SK-N-SH (cell line): ENCODE measurements around the gene CCDC81. TPM values are rescaled to one million over a fixed set of nuclear protein-coding genes. Genes with fewer than 3 reads are reported as not detected.

Source experiments
- CTCF ChIA-PET: fragments of 300-600, 350-600 bp; formaldehyde crosslinking; extraction: SDS; loops from one replicate; lab custom pipeline; 2021; lab: Yijun Ruan, JAX
- POLR2A ChIA-PET: fragments of 350-600 bp; sonication (Branson Sonifier 250); formaldehyde crosslinking; extraction: SDS; loops from one replicate; lab custom pipeline; 2020; ENCODE audit warnings: antibody characterized with exemption, inconsistent platforms; lab: Yijun Ruan, JAX
- DNase-seq: peaks from one replicate; pipeline ENCODE4 v3.0.0; 2012
- H2AFZ ChIP-seq: fragments of 200-600 bp; sonication (generic); 2 replicates; pipeline ENCODE4 v1.8.1; 2016; ENCODE audit warnings: antibody characterized with exemption, mild to moderate bottlenecking, low read depth
- H3F3A ChIP-seq: fragments of 200-600 bp; sonication (generic); replicated peaks from 2 replicates; pipeline ENCODE3; 2016; ENCODE audit warnings: antibody characterized with exemption, mild to moderate bottlenecking; ENCODE audit not compliant: insufficient read depth
- H3K27ac ChIP-seq, 2 experiments: fragments of 200-500 bp in 1 of 2; fragments of 200-600 bp in 1 of 2; sonication (Bioruptor generic) in 1 of 2; sonication (generic), shearing (Covaris generic) in 1 of 2; 2 replicates each; pipeline versions ENCODE4 v1.5.1 to v1.6.1; 2014 to 2016; ENCODE audit warnings: low read depth in 2 of 2, inconsistent platforms in 1 of 2, low read length in 1 of 2, mild to moderate bottlenecking in 1 of 2, mixed read lengths in 1 of 2
- H3K27me3 ChIP-seq: fragments of 200-600 bp; sonication (generic), shearing (Covaris generic); 2 replicates; pipeline ENCODE4 v1.6.1; 2016; ENCODE audit warnings: mixed run types; ENCODE audit not compliant: insufficient read depth
- H3K36me3 ChIP-seq, 2 experiments: fragments of 200-500 bp in 1 of 2; fragments of 200-600 bp in 1 of 2; sonication (Bioruptor generic) in 1 of 2; sonication (generic) in 1 of 2; replicated peaks in 1 of 2; 2 replicates each; pipeline versions ENCODE3 to v1.5.1; 2014 to 2016; ENCODE audit warnings: low read length in 1 of 2, mild to moderate bottlenecking in 1 of 2; ENCODE audit not compliant: insufficient read depth in 2 of 2, control insufficient read depth in 1 of 2
- H3K4me1 ChIP-seq, 2 experiments: fragments of 200-500 bp in 1 of 2; fragments of 200-600 bp in 1 of 2; sonication (Bioruptor generic) in 1 of 2; sonication (generic), shearing (Covaris generic) in 1 of 2; 2 replicates each; pipeline versions ENCODE4 v1.5.1 to v1.6.1; 2014 to 2016; ENCODE audit warnings: low read depth in 1 of 2, low read length in 1 of 2, mixed run types in 1 of 2; ENCODE audit not compliant: insufficient read depth in 2 of 2, control insufficient read depth in 1 of 2
- H3K4me2 ChIP-seq: fragments of 200-600 bp; sonication (generic), shearing (Covaris generic); 2 replicates; pipeline ENCODE4 v1.6.1; 2017; ENCODE audit warnings: mixed run types
- H3K4me3 ChIP-seq, 2 experiments: fragments of 200-500 bp in 1 of 2; fragments of 200-600 bp in 1 of 2; sonication (Bioruptor generic) in 1 of 2; sonication (generic), shearing (Covaris generic) in 1 of 2; 2 replicates each; pipeline versions ENCODE4 v1.5.1 to v1.8.1; 2014 to 2016; ENCODE audit warnings: low read depth in 2 of 2, inconsistent platforms in 1 of 2, low read length in 1 of 2, mild to moderate bottlenecking in 1 of 2, mixed read lengths in 1 of 2, moderate library complexity in 1 of 2
- H3K79me2 ChIP-seq: fragments of 200-600 bp; sonication (generic); 2 replicates; pipeline ENCODE4 v1.8.1; 2017; ENCODE audit warnings: mild to moderate bottlenecking; ENCODE audit not compliant: insufficient read depth
- H3K9ac ChIP-seq: fragments of 200-600 bp; sonication (generic); 2 replicates; pipeline ENCODE4 v1.6.1; 2017; ENCODE audit warnings: mixed run types
- H3K9me2 ChIP-seq: fragments of 200-600 bp; sonication (generic); 2 replicates; pipeline ENCODE4 v1.6.1; 2017; ENCODE audit warnings: mixed run types
- H3K9me3 ChIP-seq: fragments of 200-600 bp; sonication (generic); 2 replicates; pipeline ENCODE4 v1.6.1; 2017; ENCODE audit warnings: mixed run types, mild to moderate bottlenecking, moderate library complexity
- H4K20me1 ChIP-seq: fragments of 200-600 bp; sonication (generic); 2 replicates; pipeline ENCODE4 v1.6.1; 2017; ENCODE audit warnings: mild to moderate bottlenecking, mixed run types; ENCODE audit not compliant: insufficient read depth
- CHD2 ChIP-seq: fragments of 150-350 bp; IDR thresholded peaks from 2 replicates; pipeline ENCODE4 v1.6.1; 2018; ENCODE audit warnings: low read length; ENCODE audit not compliant: partially characterized antibody
- EP300 ChIP-seq, 2 experiments: IDR thresholded peaks; 2 replicates each; pipeline versions ENCODE4 v1.4.0 to v1.6.1; 2012; ENCODE audit warnings: borderline replicate concordance in 1 of 2, low read depth in 1 of 2, low read length in 1 of 2
- EZH2phosphoT487 ChIP-seq: fragments of 200-600 bp; sonication (generic); IDR thresholded peaks from 2 replicates; pipeline ENCODE4 v1.6.1; 2017; ENCODE audit warnings: low read depth, mixed run types, mild to moderate bottlenecking, antibody characterized with exemption, moderate library complexity, borderline replicate concordance
- FOSL2 ChIP-seq: IDR thresholded peaks from 2 replicates; pipeline ENCODE4 v1.4.0; 2012; ENCODE audit warnings: low read depth, mild to moderate bottlenecking, moderate library complexity, borderline replicate concordance
- GABPA ChIP-seq: IDR thresholded peaks from 2 replicates; pipeline ENCODE4 v1.4.0; 2012; ENCODE audit warnings: low read depth, mild to moderate bottlenecking
- MEF2A ChIP-seq: IDR thresholded peaks from 2 replicates; pipeline ENCODE4 v1.4.0; 2012; ENCODE audit warnings: low read depth, borderline replicate concordance
- RAD21 ChIP-seq: IDR thresholded peaks from 2 replicates; pipeline ENCODE4 v1.6.1; 2012; ENCODE audit warnings: mild to moderate bottlenecking, low read length
- RCOR1 ChIP-seq: fragments of 150-350 bp; IDR thresholded peaks from 2 replicates; pipeline ENCODE4 v1.6.1; 2017; ENCODE audit warnings: antibody characterized with exemption, low read length
- RXRA ChIP-seq: IDR thresholded peaks from 2 replicates; pipeline ENCODE4 v1.4.0; 2012; ENCODE audit warnings: low read depth, mild to moderate bottlenecking, borderline replicate concordance
- SMC3 ChIP-seq: IDR thresholded peaks from 2 replicates; pipeline ENCODE4 v1.6.1; 2012; ENCODE audit warnings: low read depth, low read length, improper control_type of control experiment
- YY1 ChIP-seq: IDR thresholded peaks from 2 replicates; pipeline ENCODE4 v1.4.0; 2012; ENCODE audit warnings: low read depth, mild to moderate bottlenecking
- WGBS: methylation state at CpG from one replicate; pipeline ENCODE4 v1.1.6; 2017; ENCODE audit warnings: low lambda C conversion rate; 5-methylcytosine and 5-hydroxymethylcytosine counted together
- polyA plus RNA-seq, 3 experiments: library from polyadenylated mRNA; depleted of rRNA; stranded (reverse); fragments of >200 nt; gene quantifications; 2 replicates each; pipeline ENCODE4 v1.2.3, GENCODE V29; 2012
- TF ChIP-seq, protein P1 (sequence below): IDR thresholded peaks from 2 replicates; pipeline ENCODE4 v1.4.0; 2012; ENCODE audit warnings: low read depth, borderline replicate concordance
- TF ChIP-seq, protein P2 (sequence below): IDR thresholded peaks from 2 replicates; pipeline ENCODE4 v1.6.1; 2012; ENCODE audit warnings: mild to moderate bottlenecking, low read depth, low read length, moderate library complexity
- TF ChIP-seq, protein P3 (sequence below): IDR thresholded peaks from 2 replicates; pipeline ENCODE4; 2012
- TF ChIP-seq, protein P4 (sequence below): IDR thresholded peaks from 2 replicates; pipeline ENCODE4 v1.4.0; 2012; ENCODE audit warnings: low read depth
- TF ChIP-seq, protein P5 (sequence below): fragments of 200-600 bp; sonication (generic); IDR thresholded peaks from 2 replicates; pipeline ENCODE4 v1.6.1; 2017; ENCODE audit warnings: antibody characterized with exemption, mild to moderate bottlenecking, moderate library complexity

The CCDC81 gene
- polyA plus RNA-seq, 1 of the 3 experiments (the other 2 are of a cell fraction) = 0.49 TPM

DNA sequence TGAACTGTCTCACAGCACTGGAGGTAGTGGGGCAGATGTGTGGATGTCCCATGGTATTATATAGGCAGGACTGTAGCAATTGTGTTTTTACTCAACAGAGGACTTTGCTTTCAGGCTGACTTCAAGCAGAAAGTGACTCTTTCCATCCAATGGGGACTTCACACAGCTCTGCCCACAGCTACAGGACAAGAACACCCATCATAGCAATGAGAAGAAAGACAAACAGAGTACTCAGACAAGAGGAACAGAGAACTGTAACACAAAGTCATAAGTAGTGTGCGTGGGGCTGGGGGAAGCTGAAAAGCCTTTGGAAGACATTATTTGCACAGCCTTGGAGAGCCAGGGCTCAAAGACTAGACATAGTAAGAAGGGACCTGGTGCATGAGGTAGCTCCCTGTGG is 70.3 kb downstream of the CCDC81 start:
- H3K79me2 ChIP-seq = no peaks in the 10 kb centered on the region
- H3K9me2 ChIP-seq = no peaks in the 10 kb centered on the region
- H3K4me1 ChIP-seq = 0 out of 4 replicates have a peak, but pooled peaks cover 0 to 5% of the 10 kb centered on the region in 2 experiments
- H3K27me3 ChIP-seq = no peaks in the 10 kb centered on the region
- H4K20me1 ChIP-seq = no peaks in the 10 kb centered on the region
- no peaks in the 10 kb centered on the region for H3F3A ChIP-seq
- no peaks in the 10 kb centered on the region for H3K9me3 ChIP-seq
- H2AFZ ChIP-seq = no peak overlapping the region
- H3K36me3 ChIP-seq = peaks cover 0 to 2% of the 10 kb centered on the region in 2 experiments
- POLR2A ChIA-PET = no interaction called here
- 83% methylated on average over 1 of the region's 1 CpG for WGBS
- H3K9ac ChIP-seq = no peak overlapping the region
- CTCF ChIA-PET = interaction anchor here (0.9 to 1.5 kb wide), 4 partner anchors 10 to 590 kb away, joined by 3 to 6 read pairs (median 4); partner anchors contain the start of gene CCDC83
- no peak for TF ChIP-seq FOSL2
- TF ChIP-seq YY1 = no peak
- no peak overlapping the region for H3K4me2 ChIP-seq
- H3K4me3 ChIP-seq = no peak overlapping the region
- no peak for DNase-seq
- H3K27ac ChIP-seq = no peak overlapping the region

DNA sequence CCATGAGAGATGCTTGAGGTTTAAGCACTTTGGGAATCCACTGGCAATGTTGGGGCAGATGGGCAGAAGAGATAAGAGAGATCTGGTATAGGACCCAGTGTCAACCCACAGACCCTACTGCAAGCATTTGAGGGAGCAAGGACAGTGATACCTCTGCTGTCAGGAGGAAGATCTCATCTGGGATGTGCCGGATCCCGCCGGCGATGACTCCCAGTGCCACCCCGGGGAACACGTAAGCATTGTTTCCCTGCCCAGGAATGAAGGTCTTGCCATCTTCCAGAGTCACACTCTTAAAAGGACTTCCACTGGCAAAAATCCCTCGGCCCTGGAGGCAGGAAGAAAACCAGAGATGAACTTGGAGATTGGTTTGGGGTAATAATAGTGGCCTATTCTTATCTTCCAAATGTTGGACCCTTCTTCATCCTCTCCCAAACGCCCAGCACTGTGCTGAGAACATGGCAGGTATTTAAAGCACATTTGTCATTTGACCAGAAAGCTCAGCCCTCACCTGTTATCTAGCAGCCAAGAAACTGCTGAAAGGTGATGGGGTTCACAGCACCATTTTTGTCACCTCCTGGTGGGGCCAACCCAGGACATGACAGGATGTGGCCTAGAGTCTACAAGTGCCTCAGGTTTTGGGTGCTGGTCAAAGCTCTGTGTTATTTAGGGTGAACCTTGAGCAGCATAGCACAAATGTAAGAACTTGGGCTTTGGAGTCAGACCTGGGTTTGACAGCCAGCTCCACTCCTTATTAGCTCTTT is 71.7 kb downstream of the CCDC81 start:
- no peak overlapping the region for H3K27ac ChIP-seq
- H3K9ac ChIP-seq = no peak overlapping the region
- H3K36me3 ChIP-seq = no peaks in the 10 kb centered on the region
- ChIA-PET CTCF (interaction anchor here (3.5 kb wide), 1 partner anchor 10 kb away, joined by 15 read pairs; no protein-coding TSS in a partner anchor), POLR2A (no interaction called here)
- no peaks in the 10 kb centered on the region for H3K9me3 ChIP-seq
- H3K27me3 ChIP-seq = no peaks in the 10 kb centered on the region
- H3K4me1 ChIP-seq = 0 out of 4 replicates have a peak, but pooled peaks cover 0 to 5% of the 10 kb centered on the region in 2 experiments
- H2AFZ ChIP-seq = no peak overlapping the region
- no peak for DNase-seq
- no peaks in the 10 kb centered on the region for H3K9me2 ChIP-seq
- no peak overlapping the region for H3K4me2 ChIP-seq
- H3F3A ChIP-seq = no peaks in the 10 kb centered on the region
- no peaks in the 10 kb centered on the region for H4K20me1 ChIP-seq
- H3K79me2 ChIP-seq = no peaks in the 10 kb centered on the region
- no peak overlapping the region for H3K4me3 ChIP-seq
- WGBS = 87% methylated on average over 8 of the region's 8 CpGs
- no peak for TF ChIP-seq YY1
- TF ChIP-seq SMC3 = no peak
- TF ChIP-seq, protein P1, sequence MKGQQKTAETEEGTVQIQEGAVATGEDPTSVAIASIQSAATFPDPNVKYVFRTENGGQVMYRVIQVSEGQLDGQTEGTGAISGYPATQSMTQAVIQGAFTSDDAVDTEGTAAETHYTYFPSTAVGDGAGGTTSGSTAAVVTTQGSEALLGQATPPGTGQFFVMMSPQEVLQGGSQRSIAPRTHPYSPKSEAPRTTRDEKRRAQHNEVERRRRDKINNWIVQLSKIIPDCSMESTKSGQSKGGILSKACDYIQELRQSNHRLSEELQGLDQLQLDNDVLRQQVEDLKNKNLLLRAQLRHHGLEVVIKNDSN = no peak
- TF ChIP-seq, protein P2, sequence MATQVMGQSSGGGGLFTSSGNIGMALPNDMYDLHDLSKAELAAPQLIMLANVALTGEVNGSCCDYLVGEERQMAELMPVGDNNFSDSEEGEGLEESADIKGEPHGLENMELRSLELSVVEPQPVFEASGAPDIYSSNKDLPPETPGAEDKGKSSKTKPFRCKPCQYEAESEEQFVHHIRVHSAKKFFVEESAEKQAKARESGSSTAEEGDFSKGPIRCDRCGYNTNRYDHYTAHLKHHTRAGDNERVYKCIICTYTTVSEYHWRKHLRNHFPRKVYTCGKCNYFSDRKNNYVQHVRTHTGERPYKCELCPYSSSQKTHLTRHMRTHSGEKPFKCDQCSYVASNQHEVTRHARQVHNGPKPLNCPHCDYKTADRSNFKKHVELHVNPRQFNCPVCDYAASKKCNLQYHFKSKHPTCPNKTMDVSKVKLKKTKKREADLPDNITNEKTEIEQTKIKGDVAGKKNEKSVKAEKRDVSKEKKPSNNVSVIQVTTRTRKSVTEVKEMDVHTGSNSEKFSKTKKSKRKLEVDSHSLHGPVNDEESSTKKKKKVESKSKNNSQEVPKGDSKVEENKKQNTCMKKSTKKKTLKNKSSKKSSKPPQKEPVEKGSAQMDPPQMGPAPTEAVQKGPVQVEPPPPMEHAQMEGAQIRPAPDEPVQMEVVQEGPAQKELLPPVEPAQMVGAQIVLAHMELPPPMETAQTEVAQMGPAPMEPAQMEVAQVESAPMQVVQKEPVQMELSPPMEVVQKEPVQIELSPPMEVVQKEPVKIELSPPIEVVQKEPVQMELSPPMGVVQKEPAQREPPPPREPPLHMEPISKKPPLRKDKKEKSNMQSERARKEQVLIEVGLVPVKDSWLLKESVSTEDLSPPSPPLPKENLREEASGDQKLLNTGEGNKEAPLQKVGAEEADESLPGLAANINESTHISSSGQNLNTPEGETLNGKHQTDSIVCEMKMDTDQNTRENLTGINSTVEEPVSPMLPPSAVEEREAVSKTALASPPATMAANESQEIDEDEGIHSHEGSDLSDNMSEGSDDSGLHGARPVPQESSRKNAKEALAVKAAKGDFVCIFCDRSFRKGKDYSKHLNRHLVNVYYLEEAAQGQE = no peak
- TF ChIP-seq CHD2 = no peak
- TF ChIP-seq EZH2phosphoT487 = no peak
- TF ChIP-seq RXRA = no peak
- TF ChIP-seq, protein P3, sequence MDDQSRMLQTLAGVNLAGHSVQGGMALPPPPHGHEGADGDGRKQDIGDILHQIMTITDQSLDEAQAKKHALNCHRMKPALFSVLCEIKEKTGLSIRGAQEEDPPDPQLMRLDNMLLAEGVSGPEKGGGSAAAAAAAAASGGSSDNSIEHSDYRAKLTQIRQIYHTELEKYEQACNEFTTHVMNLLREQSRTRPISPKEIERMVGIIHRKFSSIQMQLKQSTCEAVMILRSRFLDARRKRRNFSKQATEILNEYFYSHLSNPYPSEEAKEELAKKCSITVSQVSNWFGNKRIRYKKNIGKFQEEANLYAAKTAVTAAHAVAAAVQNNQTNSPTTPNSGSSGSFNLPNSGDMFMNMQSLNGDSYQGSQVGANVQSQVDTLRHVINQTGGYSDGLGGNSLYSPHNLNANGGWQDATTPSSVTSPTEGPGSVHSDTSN = no peak
- TF ChIP-seq GABPA = no peak
- no peak for TF ChIP-seq EP300 (IDR thresholded peaks at IDR 0.05; ENCODE audit: borderline replicate concordance in 1 of 2, low read depth in 1 of 2, low read length in 1 of 2)
- TF ChIP-seq RCOR1 = no peak
- TF ChIP-seq RAD21 = no peak
- TF ChIP-seq MEF2A = no peak
- TF ChIP-seq, protein P4, sequence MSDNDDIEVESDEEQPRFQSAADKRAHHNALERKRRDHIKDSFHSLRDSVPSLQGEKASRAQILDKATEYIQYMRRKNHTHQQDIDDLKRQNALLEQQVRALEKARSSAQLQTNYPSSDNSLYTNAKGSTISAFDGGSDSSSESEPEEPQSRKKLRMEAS = no peak
- TF ChIP-seq, protein P5, sequence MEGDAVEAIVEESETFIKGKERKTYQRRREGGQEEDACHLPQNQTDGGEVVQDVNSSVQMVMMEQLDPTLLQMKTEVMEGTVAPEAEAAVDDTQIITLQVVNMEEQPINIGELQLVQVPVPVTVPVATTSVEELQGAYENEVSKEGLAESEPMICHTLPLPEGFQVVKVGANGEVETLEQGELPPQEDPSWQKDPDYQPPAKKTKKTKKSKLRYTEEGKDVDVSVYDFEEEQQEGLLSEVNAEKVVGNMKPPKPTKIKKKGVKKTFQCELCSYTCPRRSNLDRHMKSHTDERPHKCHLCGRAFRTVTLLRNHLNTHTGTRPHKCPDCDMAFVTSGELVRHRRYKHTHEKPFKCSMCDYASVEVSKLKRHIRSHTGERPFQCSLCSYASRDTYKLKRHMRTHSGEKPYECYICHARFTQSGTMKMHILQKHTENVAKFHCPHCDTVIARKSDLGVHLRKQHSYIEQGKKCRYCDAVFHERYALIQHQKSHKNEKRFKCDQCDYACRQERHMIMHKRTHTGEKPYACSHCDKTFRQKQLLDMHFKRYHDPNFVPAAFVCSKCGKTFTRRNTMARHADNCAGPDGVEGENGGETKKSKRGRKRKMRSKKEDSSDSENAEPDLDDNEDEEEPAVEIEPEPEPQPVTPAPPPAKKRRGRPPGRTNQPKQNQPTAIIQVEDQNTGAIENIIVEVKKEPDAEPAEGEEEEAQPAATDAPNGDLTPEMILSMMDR = no peak
